ENCODE results near the gene PAPOLG. TPM values are rescaled to one million over a fixed set of nuclear protein-coding genes. Genes with fewer than 3 reads are reported as not detected.

The PAPOLG gene
- total and polyA plus RNA-seq, 2 of the 13 experiments (the other 11 are each of a cell fraction or from before 2014, with no cell fraction given) = 10.1 to 10.4 TPM

GRCh38 chr2:60756097-60757087 lies at the start of gene PAPOLG (continued):
- no peak for TF ChIP-seq ZNF142 (CRISPR knock-in tag; IDR thresholded peaks at IDR 0.05)
- no peak for TF ChIP-seq CREB3 (CRISPR knock-in tag; IDR thresholded peaks at IDR 0.05)
- TF ChIP-seq, protein P1, sequence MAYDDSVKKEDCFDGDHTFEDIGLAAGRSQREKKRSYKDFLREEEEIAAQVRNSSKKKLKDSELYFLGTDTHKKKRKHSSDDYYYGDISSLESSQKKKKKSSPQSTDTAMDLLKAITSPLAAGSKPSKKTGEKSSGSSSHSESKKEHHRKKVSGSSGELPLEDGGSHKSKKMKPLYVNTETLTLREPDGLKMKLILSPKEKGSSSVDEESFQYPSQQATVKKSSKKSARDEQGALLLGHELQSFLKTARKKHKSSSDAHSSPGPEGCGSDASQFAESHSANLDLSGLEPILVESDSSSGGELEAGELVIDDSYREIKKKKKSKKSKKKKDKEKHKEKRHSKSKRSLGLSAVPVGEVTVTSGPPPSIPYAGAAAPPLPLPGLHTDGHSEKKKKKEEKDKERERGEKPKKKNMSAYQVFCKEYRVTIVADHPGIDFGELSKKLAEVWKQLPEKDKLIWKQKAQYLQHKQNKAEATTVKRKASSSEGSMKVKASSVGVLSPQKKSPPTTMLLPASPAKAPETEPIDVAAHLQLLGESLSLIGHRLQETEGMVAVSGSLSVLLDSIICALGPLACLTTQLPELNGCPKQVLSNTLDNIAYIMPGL (CRISPR knock-in tag; IDR thresholded peaks at IDR 0.05; ENCODE audit: borderline replicate concordance in 1 of 2, low read depth in 1 of 2) = peak; percentile 37 to 66; a peak in 3 of 4 replicates
- TF ChIP-seq ZBTB42 (CRISPR knock-in tag; IDR thresholded peaks at IDR 0.05) = no peak
- peak; percentile 75; the same call in 1 of the 2 replicates for TF ChIP-seq ZNF235 (CRISPR knock-in tag; IDR thresholded peaks at IDR 0.05; ENCODE audit: borderline replicate concordance)
- TF ChIP-seq PITX1 (CRISPR knock-in tag; IDR thresholded peaks at IDR 0.05) = no peak
- no peak for TF ChIP-seq ZNF878 (CRISPR knock-in tag; IDR thresholded peaks at IDR 0.05)
- TF ChIP-seq SP4 (CRISPR knock-in tag; IDR thresholded peaks at IDR 0.05) = peak; percentile 91
- TF ChIP-seq, protein P2, sequence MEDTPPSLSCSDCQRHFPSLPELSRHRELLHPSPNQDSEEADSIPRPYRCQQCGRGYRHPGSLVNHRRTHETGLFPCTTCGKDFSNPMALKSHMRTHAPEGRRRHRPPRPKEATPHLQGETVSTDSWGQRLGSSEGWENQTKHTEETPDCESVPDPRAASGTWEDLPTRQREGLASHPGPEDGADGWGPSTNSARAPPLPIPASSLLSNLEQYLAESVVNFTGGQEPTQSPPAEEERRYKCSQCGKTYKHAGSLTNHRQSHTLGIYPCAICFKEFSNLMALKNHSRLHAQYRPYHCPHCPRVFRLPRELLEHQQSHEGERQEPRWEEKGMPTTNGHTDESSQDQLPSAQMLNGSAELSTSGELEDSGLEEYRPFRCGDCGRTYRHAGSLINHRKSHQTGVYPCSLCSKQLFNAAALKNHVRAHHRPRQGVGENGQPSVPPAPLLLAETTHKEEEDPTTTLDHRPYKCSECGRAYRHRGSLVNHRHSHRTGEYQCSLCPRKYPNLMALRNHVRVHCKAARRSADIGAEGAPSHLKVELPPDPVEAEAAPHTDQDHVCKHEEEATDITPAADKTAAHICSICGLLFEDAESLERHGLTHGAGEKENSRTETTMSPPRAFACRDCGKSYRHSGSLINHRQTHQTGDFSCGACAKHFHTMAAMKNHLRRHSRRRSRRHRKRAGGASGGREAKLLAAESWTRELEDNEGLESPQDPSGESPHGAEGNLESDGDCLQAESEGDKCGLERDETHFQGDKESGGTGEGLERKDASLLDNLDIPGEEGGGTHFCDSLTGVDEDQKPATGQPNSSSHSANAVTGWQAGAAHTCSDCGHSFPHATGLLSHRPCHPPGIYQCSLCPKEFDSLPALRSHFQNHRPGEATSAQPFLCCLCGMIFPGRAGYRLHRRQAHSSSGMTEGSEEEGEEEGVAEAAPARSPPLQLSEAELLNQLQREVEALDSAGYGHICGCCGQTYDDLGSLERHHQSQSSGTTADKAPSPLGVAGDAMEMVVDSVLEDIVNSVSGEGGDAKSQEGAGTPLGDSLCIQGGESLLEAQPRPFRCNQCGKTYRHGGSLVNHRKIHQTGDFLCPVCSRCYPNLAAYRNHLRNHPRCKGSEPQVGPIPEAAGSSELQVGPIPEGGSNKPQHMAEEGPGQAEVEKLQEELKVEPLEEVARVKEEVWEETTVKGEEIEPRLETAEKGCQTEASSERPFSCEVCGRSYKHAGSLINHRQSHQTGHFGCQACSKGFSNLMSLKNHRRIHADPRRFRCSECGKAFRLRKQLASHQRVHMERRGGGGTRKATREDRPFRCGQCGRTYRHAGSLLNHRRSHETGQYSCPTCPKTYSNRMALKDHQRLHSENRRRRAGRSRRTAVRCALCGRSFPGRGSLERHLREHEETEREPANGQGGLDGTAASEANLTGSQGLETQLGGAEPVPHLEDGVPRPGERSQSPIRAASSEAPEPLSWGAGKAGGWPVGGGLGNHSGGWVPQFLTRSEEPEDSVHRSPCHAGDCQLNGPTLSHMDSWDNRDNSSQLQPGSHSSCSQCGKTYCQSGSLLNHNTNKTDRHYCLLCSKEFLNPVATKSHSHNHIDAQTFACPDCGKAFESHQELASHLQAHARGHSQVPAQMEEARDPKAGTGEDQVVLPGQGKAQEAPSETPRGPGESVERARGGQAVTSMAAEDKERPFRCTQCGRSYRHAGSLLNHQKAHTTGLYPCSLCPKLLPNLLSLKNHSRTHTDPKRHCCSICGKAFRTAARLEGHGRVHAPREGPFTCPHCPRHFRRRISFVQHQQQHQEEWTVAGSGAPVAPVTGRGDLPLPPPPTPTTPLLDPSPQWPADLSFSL (CRISPR knock-in tag; IDR thresholded peaks at IDR 0.05) = no peak
- TF ChIP-seq JARID2 (CRISPR knock-in tag; IDR thresholded peaks at IDR 0.05; ENCODE audit: insufficient replicate concordance) = peak; percentile 7
- TF ChIP-seq KDM5B (CRISPR knock-in tag; IDR thresholded peaks at IDR 0.05; ENCODE audit: borderline replicate concordance) = 0 out of 2 replicates have a peak, but pooled peaks have one; percentile 60

Data from HepG2 (cell line).